Measurements from ENCODE around the gene WNK4.

Gene WNK4

DNA sequence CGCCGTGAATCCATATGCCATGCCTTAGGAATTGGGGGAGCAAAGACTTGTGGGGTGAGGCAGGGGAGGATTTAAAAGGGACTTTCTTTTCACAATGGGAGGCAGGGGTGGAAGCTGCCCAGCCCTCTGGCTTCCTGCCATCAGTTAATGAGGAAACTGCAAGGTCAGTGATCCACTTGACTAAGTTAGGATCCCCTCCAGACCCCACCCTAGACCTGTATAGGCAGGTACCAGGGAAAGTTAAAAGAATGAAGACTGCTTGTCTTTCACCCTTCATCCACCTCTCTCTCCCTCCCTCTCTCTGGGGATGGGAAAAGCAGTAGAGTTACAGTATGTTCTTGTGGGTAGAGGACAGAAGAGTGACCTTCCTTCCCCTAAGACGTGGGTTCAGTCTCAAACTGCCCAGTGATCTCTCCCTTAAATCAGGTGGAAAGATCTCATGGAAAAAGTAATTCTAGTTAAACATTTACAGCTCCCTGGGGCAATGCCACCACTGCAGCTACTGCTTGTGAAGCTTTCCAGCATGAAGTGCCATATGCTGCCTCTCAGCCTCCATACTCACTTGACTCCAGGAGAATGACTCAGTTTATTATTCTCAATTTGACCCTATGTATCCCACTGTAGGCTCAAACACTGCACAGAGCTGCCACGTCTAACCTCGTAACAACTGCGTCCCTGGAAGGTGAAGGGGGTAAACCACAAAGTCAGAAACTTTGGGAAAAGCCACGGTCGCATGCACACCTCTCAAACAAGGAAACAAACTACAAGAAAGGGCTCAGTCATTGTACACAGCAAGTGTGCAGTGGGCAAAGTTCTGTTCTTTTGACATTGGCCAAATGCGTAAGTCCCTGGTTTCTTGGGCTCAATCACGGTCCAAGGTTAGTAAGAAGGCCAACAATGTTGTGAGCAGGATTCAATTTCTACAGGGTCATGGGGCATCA, 16.9 kb downstream of the WNK4 start:
- DNase-seq = no peak

DNA sequence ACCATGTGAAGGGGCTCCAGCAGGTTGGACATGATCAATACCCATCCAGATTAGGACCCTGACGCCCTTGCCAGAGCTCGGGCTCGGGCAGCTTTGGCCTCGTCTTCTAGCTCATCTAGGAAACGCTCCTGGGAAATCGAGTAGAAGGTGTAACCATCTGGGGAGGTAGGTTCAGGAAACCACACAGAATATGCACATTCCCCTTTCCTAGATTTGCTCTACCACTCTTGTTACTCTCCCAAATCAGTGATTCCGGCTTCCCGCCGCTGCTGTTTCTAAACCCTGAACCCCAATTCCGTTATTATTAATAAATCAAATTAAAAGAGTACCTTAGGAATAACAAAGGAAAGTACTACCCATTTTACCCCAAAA, 17.6 kb downstream of the WNK4 start:
- no peak for DNase-seq

DNA sequence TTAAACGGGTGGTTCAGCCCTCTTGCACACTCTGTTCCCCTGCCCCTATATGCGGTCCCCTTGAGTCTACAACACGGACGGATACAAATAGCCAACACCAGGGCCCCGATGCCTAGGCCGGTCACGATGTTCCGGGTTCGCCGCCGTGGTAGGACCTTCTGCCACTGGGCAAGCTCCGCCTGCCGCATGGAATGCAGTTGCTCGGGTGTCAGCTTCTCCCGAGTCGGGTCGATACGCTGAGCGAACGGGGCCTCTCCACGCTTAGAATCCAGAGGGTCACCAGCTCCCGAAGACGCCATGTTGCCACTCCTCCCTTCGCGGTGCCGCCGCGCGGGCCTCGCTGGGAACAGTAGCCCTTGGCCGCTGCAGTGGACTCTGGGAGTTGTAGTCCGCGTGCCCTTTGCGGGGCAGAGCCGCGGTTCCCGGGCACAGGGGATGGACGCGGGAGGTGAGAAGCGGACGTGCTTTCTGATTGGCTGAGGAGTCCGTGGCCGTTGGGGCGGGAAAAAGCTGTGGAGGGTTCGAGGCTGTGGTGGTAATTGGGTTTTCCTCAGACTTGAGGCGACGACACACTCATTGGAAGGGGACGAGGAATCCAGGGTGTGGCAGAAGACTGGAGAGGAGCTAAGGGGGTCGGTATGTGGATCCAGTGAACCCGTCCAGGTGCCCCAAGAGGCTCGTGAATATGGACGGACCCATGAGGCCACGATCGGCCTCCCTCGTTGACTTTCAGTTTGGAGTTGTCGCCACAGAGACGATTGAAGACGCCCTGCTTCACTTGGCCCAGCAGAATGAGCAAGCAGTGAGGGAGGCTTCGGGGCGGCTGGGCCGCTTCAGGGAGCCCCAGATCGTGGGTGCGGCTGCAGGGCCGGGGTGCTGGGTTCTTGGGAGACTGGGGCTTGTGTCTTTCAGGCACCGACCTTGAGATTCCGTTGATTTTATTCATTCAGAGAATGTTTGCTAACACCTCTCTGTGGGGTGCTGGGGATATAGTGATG, 18.3 kb downstream of the WNK4 start, which contains the start of the genes CNTD1 and COA3:
CNTD1 (plus strand) TSS at position 479 of the 998 bp plus-strand sequence; CDS start at position 686, 207 bp downstream.
COA3 (minus strand) TSS at position 322 of the 998 bp plus-strand sequence; CDS start at position 299, 23 bp downstream.
- peak; percentile 86 for DNase-seq

DNA sequence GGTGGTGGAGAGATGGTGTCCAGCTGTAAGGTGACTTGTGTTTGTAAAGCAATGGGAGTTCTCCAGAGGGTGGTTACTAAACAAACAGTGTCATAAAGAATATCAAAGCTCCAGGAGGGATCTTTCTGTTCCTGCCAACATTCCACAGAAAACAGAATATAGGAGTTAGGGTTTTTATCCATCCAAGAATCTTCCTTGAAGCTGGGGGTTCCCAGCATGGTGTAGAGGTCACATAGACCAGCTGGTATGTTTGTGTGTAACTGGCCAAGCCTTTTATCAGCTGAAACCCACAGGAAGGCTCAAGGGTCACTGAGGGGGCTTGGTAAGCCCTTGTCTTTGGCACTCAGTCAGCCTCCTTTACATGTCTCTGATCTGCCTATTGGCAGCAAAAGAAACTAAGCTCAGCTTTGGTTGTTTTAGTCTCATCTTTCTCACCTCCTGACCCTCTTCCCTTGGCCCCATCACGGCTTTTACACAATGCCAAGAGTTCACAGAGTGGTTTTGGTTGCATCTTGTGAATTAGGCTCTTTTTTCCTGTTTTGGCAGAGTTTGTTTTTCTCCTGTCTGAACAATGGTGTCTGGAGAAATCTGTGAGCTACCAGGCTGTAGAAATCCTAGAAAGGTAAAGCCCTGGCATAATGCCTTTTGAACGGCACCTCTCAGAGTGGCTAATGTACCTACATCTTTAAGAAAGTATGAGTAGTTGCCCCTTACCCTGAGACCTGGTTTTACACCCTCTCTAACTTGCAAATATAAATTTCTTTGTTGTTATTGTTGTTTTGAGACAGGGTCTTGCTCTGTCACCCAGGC, 22.9 kb downstream of the WNK4 start:
- no peak for DNase-seq

DNA sequence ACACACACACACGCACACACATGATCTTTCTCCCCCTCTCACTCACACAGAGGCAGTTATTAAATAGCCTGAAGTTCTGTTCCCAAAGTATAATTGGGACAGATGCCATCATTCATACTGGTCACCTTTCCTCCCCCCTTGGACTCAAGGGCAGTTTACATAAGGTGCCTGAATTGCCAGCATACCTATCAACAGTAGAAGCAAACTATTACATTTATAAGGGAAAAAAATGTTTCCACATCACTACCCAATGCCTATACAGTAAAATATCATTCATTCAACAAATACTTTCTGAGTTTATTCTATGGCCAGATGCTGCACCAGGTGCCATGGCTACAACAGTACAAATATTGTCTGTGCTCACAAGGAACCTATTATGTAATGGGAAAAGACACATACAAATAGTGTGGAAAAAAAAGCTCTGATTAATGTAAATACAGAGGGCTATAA, 24.5 kb downstream of the WNK4 start:
- no peak for DNase-seq

DNA sequence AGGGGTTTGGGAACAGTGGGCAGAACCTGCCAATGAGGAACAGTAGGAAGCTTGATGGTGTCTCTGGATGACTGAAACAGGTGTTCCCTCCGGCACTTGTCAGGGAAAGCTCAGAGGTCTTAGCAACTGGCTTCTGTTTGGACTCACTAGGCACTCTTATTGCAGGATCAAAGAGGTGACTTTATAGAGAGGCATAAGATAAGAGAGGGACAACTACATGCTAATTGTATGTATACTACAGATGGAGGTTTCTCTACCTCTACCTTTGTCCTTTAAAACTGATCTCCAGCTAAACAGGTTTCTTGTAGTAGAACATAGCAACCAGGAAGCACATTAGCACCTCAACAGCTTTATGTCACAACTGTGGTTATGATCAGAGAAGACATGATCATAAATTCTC, 25.8 kb downstream of the WNK4 start:
- no peak for DNase-seq

DNA sequence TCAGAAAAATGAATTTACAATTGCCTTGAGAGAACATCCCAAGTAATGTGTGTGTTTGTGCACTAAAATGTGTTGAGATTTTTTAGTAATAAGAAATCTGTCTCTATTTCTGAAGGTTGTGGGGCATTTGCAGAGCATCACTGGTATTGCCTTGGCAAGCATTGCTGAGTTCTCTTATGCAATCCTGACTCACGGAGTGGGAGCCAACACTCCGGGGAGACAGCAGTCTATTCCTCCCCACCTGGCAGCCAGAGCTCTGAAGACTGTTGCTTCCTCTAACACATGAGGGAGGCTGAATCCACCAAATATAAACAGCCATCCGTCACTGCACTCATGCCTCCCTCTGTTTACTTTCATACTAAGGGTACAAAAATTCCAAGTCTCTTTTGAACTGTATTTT, 28.8 kb downstream of the WNK4 start:
- no peak for DNase-seq

DNA sequence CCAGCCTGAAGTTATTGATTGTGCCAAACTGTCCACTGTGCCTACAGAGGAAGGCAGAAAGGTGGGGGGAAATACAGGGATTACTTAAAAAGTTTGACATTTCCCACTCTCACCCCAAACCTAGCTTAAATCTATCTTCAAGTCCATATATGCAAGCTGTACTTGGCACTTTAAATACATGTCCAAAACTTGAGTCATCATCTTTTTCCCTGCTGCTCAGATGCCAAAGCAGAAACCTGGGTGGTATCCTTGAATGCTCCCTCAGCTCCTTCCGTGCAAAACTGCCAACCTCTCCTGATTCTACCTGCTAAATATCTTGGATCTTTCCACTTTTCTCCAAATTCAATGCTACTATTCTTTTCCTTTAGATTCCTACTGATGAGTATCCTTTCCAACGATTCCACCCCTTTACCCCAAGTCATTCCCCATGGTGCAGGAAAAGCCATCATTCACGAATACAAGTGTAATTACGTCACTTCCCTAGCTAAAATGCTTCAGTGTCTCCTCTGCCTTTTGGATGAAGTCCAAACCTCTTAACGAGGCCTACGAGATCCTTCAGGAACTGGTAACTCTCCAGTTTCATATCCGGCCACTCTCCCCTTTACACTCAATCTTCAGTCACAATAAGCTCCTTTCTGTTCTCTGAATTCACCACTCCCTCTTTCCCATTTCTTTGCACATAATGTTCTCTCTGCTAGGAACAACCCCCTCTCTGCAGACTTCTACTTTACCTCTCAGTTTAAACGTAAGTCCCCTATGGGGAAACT, 34.4 kb downstream of the WNK4 start:
- DNase-seq = no peak

DNA sequence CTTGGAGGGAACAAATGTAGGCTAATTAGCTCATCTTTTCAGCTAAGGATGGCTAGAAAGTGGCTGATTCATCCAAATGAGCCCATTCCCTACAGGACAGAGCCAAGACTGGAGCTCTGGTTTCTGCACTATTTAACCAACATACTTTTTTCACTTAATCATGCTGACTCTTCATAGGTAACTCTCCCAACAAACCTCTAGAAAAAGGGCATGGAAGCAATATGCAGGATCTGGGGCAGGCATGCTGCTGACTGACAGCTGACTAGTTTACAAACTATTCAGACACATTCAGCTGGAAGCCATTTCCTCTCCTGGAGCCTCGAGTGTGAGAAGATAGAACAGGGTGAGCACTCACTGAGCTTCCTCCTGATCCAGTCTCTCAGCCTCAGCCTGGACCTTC, 37.5 kb downstream of the WNK4 start:
- DNase-seq = no peak

DNA sequence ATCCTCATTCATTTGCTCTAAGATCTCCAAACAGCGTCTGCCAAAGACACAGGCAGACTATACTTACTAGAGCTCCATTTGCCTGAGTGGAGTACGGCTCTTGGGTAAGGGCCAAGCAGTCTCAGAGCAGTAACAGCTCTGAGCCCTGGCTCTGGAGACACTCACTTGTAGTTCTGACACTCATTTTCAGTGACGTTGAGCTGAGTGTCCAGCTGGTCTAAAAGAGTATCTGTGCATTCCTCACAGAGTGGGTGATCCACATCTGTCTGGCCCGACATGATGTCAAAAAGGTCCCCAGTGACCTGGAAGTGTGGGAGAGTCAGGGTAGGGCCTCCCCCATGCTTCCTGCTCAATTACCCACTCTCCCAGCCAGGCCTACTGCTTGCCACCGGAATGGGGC, 38.0 kb downstream of the WNK4 start:
- DNase-seq = no peak

DNA sequence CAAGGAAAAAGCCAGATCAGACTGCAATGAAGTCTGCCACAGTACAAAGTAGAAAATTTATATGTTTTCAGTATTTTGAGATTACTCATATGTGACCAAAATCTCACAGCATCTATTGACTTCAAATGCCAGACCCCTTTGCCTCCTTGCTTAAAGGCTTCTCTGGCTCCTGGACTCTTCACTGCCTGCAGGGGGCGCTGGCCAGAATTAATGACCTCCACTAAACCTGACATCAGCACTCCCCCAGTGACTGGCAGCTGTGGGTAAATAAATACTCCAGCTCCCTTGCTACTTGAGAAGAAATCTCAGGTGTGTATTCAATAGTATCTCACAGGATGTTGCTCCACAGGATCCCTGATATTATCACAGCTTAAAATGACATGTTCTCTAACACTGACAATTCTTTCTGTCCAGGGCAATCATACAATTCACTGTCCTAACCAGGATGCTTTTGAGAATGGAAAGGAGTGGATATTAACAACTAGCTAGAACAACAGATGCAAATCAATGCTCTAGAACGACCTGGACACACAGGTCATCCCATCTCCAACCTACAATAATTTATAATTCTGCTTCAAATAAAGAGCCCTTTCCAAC, 39.6 kb downstream of the WNK4 start:
- peak; percentile 81 for DNase-seq

DNA sequence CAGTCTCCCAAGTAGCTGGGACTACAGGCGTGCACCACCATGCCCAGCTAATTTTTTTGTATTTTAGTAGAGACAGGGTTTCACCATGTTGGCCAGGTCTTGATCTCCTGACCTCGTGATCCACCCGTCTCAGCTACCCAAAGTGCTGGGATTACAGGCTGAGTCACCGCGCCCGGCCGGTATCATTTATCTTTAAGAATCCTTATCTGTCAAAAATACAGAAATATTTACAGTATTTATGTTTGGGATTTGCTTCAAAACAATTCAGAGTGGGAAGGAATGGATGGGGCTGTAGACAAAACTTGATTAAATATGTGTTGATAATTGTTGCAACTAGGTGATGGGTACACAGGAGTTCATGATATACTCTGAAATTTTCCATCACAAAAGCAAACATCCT, 40.8 kb downstream of the WNK4 start:
- no peak for DNase-seq

DNA sequence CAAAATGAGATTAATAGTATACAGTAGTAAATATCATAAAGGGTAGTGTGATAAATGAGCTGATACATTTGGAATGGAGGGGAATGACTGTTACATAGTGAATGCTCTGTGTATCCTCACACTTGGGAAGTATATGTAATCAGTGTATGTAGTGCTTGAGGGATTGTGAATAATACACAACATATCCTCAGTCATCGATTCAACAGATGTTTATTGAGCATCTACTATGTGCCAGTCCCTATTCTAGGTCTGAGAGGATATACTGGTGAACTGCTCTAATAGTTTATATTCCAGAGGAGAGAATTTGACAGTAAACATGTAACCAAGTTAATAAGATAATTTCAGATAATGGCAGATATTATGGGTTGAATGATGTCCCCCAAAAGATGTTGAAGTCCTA, 47.1 kb downstream of the WNK4 start:
- no peak for DNase-seq

DNA sequence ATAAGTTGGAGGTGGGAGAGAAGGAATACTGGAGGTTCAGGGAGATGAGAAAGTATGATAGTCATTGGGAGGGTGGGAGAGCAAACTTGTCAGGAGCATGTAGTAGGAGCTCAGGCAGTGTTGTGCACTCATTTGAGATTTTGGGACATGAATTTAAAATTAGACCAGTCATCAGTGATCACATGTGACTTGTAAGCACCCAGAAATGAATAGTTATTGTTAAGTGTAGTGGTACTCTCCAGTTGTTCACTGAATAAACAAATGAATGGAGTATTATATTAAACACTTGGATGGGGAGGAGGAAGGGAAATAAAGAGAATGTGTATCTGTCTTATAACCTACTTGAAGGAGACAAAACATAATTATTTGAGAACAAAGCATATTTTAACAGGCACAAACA, 50.6 kb downstream of the WNK4 start:
- no peak for DNase-seq

DNA sequence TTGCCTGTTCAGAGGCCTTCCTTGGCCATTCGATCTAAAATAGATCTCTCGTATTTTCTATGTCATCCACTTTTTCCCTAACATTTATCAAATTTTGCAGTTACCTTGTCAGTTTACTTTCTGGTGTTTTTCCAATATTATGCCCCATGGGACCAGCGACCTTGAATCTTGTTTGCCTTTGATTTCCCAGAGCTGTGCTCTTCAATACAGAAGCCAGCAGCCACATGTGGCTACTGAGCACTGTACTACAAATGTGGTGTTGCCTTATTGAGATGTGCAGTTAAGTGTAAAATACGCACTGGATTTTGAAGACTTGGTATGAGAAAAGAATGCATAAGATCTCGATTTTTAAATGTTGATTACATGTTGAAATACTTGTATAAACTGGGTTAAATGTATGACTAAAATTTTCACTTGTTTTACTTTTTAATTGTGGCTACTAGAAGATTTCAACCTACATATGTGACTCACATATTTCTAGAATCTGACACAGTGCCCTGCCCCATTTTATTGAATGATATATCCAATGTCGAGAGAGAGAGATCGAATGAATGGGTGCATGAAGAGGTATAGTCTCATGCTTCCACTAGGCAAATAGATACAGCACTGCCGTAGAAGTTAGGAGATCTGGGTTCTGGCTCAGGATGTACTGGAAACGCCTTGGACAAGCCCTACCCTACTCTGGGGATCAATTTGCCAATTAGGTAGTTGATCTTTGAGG, 52.0 kb downstream of the WNK4 start:
- DNase-seq = no peak

DNA sequence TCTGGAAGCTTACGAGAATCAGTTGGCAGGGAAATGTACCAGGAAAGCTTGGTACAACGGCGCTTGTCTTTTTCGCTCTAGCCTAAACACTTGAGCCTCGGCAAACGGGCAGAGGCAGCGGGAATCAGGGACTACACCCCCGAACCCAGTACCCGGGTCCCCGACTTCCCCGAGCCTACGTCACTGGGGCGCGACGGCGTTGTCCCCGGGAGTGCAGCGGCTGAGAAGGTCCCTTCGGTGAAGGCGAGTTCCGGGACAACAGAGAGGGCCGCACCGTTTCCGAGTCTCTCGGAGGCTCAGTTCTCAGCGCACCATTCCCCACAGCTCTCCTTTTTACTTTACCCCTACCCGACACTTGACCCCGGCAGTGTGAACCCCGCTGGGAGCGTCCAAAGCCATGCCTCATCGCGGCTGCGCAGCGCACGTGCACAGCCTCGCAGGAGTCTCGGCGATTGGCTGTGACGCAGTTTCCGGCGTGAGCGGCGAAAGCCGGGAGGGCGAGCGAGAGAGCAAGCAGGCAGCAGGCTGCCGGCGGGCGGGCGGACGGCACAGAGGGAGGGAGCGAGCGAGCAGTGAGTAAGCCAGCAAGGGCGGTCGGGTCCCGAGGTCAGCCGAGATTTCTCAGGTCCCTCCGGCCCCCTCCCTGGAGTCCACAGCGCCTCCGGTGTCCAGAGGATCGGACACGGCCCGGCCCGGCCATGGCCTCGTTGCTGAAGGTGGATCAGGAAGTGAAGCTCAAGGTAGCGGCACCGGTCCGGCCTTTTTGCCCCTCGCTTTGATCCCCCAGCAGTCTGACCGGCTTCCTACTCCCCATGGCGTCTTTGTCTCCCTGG, 52.7 kb downstream of the WNK4 start, which contains the start of gene PSME3:
PSME3 (plus strand) TSS at position 464 of the 833 bp plus-strand sequence; CDS start at position 699, 235 bp downstream.
- DNase-seq = peak; percentile 93

DNA sequence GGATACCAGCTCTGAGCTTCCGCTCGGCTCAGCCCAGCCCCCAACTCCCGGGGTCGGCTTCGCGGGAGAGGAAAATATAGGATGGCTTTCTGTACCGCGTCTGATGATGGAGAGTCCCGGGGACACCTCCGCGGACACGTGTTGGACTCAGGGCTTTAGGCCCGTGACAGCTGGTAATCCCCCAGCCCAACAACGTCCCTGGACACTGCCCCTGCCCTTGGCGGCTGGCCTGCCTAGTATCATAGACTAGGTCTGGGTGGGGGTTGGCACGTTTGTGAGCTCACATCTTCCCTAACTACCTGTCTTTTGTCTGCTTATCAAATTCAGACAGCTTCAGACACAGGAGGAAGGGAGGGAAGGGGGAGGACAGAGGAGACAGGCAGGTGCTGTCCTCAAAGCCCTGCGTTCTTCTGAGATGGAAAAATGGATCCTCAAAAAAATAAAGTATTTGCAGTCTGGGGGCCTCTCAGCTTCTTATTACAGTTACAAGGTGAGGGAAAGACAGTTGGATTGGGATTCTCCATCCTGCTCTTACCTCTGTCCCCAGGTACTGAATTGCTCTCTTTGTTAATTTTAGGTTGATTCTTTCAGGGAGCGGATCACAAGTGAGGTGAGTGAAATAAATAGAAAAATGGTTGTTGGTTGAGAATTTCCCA, 53.5 kb downstream of the WNK4 start:
- DNase-seq = no peak

DNA sequence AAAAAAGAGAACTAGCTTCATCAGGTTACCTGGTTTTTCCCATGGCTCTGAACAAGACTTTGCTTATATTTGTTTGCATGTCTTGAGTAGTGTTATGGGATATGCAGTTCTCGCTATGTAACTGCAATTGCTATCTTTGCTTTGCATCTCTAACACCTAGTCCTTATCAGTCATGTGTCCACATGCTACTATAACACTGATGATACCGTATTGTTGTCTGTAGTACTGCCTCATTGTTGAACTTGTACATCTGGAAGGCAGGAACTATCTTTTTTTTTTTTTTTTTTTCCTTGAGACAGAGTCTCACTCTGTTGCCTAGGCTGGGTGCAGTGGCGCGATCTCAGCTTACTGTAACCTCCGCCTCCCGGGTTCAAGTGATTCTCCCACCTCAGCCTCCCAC, 55.3 kb downstream of the WNK4 start:
- DNase-seq = no peak
